ENCODE data around the gene RAB26.

Gene RAB26

DNA sequence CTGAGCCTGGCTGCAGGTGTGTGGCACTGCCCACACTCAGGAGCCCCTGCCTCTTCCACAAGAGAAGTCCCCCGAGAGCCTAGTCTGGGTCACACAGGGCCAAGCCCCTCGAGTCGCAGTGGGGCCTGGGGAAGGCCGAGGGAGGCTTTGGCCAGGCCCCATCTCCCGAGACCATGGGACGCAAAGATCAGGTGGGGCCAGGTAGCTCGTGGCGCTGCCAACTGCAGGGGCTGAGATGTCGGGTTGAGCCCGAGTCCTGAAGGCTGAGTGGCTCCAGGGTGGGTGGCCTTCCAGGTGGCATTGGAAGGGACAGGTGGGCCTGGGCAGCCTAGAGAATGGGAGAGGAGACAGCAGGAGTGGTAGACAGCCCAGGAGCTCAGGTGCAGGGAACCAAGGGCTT is 13.5 kb downstream of the RAB26 start:
- FAIRE-seq = no peak

GRCh38 chr16:2162676-2163118 is 14.3 kb downstream of the RAB26 start:
- FAIRE-seq = no peak

- FAIRE-seq = no peak
These were observed 14.9 kb downstream of the RAB26 start for GRCh38 chr16:2163211-2163881.

- no peak for FAIRE-seq
These were observed 17.4 kb downstream of the RAB26 start for GRCh38 chr16:2165861-2166260.

DNA sequence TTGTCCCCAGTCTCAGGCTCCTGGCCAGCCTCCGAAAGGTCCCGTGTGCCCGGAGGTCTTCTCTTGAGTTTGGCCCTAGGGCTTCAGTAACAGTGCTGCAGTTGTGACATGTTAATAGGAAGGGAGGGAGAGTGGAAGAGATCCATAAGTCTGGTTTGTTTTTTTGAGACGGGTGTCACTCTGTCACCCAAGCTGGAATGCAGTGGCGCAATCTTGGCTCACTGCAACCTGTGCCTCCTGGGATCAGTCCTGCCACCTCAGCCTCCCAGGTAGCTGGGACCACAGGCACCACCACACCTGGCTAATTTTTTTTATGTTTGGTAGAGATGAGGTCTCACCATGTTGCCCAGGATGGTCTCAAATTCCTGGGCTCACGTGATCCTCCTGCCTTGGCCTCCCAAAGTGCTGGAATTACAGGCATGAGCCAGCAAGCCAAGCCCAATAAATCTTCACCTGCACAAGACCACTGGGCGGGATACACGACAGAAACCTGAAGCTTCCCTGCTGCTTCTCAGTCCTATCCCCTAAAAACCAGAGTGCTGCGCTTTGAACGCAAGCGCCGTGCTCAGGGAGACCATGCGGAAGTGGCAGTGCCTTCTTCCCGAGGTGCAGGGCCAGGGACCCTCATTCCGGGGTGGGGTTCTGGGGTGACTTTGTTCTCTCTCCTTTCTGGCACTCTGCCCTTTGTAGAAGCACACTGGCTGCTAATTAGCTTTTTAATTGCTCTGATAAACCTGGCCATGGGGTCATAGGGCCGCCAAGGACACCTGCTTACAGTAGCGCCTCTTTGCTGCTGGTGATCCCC is 18.0 kb downstream of the RAB26 start:
- FAIRE-seq = no peak

DNA sequence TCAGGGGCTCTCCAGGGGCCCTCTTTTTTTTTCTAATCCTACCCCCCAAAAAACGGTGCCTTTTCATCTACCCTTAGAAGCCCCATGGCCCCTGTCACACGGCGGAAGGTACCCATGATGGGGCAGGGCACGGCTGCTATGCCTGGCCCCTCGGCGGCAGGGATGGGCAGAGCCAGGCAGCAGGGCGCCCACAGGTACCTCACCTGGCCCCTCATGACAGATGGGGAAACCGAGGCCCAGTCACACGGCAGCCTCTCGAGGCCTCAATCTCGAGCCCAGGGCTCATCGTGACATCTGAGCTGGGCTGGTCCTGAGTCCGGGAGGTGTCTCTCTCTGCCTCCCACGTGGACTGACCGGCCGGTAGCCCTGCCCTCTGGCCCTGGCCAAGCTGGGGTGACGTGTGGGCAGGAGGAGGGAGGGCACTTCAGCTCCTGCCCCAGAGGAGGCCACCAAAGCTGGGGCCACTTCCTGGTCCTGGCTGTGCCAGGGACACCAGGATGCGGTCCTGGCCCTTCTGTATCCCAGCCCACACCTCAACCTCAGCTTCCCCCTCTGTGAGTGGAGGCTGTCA is 18.7 kb downstream of the RAB26 start:
- FAIRE-seq = no peak

- FAIRE-seq = no peak
These were observed 21.7 kb downstream of the RAB26 start for GRCh38 chr16:2170080-2170479.

DNA sequence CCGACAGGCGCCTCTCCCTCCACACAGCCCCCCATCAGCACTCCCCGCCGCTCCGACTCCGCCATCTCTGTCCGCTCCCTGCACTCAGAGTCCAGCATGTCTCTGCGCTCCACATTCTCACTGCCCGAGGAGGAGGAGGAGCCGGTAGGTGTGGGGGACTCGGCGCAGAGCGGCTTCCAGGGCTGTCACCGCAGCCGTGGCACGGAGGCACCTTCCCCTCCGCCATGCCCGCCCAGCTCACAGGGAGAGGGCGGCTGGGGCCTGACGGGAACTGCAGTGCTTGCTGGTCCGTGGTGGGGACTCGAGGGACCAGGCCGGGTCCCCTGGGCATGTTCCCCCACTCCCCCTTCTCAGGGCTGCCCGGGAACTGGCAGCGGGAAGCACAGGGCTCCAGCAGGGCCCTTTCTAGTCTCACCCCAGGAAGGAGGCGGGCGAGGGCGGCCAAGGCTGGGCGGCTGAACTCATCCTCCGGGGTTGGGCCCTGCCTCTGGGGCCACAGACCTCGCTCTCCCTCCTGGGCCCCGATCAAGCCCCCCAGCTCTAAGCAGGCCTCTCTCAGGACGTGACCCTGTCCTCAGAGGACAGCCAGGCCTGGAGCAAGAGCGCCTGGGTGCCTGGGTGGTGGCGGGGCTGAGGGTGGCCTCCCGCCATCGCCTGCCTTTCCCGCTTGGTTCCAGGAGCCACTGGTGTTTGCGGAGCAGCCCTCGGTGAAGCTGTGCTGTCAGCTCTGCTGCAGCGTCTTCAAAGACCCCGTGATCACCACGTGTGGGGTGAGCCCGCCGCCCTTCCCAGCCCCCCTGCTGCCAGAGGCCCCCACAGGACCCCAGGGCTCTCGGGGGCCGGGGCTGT is 22.4 kb downstream of the RAB26 start:
- no peak for FAIRE-seq

- no peak for FAIRE-seq
These were observed 23.3 kb downstream of the RAB26 start for GRCh38 chr16:2171601-2172178.

- FAIRE-seq = no peak
These were observed 24.4 kb downstream of the RAB26 start for GRCh38 chr16:2172688-2173335.

- no peak for FAIRE-seq
These were observed 24.9 kb downstream of the RAB26 start for GRCh38 chr16:2173366-2173765.

- FAIRE-seq = no peak
These were observed 25.5 kb downstream of the RAB26 start for GRCh38 chr16:2173916-2174315.

GRCh38 chr16:2174396-2175131 is 26.1 kb downstream of the RAB26 start:
- FAIRE-seq = no peak

GRCh38 chr16:2175454-2175853 is 27.0 kb downstream of the RAB26 start:
- no peak for FAIRE-seq

- no peak for FAIRE-seq
These were observed 27.6 kb downstream of the RAB26 start for GRCh38 chr16:2176047-2176446.

GRCh38 chr16:2177101-2177500 is 28.7 kb downstream of the RAB26 start:
- no peak for FAIRE-seq

DNA sequence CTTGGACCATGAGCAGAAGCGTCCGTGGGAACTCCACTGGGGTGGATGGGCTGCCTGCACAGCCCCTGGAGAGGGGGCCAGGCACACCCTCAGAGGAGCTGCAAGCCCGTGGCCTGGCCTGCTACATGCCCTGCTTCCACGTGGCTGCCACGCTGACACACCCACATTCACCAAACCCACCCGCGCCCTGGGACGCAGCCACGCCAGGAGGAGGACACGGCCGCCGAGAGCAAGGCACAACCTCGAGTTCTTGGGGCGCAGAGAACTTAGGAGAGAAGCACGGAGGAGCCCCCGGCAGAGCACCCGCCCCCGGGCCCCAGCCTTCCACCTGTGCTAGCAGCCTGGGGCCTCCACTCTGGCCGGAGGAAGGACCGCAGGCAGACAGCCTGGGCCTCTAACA is 29.1 kb downstream of the RAB26 start:
- no peak for FAIRE-seq

DNA sequence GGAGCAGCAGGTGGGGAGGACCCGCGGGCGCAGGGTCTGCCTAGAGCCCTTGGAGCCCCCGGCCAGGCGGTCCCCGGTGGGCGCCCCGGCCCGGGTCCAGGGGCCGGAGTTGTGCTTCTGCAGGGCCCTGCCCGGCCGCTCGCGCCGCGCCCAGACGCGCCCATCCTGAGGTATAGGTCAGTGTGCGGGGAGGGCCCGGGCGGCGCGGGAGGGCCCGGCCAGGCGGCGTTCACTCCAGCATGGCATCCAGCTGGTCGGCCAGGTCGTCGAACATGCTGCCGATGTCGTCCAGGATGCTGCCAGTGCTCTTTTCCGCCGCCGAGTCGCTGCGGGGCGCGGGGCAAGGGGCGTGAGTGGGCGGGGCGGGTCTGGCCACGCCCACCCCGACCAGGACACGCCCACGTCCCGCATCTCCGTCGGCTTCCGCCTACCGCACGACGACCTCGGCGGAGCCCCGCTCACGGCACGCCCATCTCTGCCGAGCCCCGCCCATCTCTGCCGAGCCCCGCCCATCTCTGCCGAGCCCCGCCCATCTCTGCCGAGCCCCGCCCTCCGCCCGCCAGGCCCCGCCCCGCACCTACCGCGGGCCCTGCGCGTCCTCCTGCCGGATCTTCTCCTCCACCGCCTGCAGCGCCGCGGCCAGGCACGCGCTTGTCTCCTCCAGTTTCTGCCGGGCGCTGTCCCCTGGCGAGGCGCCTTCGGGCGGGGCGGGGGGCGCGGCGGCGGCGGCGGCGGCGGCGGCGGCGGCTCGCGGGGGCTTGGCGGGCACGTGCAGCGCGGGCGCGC is 30.1 kb downstream of the RAB26 start:
- no peak for FAIRE-seq

- no peak for FAIRE-seq
These were observed 30.7 kb downstream of the RAB26 start for GRCh38 chr16:2179107-2179501.

DNA sequence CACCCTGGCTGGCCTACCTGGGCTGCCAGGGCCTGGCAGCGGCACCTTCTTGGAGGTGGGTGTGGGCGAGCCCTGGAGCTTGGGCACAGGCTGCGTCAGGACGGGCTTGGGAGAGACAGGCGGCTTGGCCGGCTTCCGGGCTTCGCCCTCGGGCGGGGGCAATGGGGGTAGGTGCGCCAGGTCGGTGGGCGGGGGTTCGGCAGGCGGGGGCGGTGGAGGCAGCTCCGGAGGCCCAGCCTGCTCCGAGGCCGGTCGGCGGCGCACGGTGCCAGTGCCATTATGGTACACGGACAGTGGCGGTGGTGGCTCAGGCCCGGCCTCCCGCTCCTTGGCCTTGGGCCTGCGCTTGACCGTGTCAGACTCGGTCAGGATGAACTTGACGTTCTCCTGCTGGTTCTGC is 31.2 kb downstream of the RAB26 start:
- no peak for FAIRE-seq

DNA sequence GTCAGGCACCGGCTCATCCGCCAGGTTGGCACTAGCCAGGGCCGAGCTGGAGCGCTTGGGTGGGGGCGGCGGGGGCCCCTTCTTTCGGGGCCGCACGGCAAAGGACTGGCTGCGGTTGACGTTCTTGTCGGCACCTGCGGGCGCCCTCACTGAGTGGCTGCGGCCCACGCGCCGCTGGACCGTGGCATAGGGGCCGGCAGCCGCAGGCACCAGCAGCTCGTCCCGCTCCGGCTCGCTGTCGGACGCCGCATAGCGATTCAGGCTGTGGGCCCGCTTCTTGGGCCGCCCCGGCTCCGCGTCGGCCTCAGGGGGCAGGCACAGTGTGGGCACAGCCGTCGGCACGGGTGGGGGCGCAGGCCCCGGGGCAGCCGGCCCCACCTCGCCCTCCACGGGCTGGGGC is 32.0 kb downstream of the RAB26 start:
- no peak for FAIRE-seq

All from colon (tissue), 2 donors.